ENCODE results near the gene TRIM62. TPM values are rescaled to one million over a fixed set of nuclear protein-coding genes. Genes with fewer than 3 reads are reported as not detected.

The TRIM62 gene
- total RNA-seq, 1 donor from 2014 or later = 12.7 TPM

- DNase-seq (ENCODE audit: low spot score) = no peak
- ATAC-seq = peak; percentile 69
- intact Hi-C loops (cut with DNase I) = no loop called here
These were observed 578 bp upstream of the TRIM62 start for GRCh38 chr1:33182401-33182841.

DNA sequence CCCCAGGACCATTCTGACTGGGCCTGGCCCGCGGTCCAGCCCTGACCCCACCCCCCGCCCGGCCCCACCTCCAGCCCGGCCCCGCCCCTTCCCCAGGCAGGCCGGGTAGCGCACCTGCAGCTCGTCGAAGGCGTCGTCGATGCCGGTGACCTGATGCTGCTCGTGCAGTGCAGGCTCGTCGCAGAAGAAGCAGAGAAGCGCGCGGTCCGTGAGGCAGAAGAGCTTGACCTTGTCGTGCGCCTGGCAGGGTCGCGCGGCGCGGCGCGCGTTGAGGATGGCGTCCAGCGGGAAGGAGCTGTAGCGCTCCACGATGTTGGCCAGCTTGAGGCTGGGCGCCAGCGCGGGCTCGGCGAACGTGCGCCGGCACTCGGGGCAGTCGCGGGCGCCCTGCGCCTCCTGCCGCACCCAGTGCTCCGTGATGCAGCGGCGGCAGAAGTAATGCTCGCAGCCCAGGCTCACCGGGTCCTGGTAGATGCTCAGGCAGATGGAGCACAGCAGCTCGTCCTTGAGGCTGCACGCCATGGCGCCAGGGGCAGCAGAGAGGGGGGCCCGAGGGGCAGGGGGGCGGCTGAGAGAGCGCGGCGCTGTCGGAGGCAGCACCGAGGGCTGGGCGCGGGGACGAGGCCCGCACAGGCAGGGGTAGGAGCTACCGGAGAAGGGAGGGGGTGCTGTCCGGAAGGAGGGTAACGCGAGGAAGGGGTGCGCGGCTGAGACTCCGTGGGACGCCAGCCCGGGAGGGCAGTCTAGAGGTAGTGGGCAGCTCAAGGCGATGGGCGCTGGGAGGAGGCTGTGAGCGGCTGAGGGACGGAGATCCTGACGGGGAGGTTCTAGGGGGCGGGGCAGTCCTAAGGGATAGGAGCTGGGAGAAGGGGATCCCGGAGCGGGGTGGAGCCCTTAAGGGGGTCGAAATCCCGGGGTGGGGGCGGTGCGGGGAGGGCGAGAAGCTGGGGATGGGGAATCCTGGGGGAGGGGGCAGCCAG is 642 bp downstream of the TRIM62 start:
- intact Hi-C loops (cut with DNase I) = no loop called here
- peak; percentile 82 for DNase-seq (ENCODE audit: low spot score)
- ATAC-seq = peak; percentile 11

- ATAC-seq = peak; percentile 87
- intact Hi-C loops (cut with DNase I) = no loop called here
These were observed 1.5 kb downstream of the TRIM62 start for GRCh38 chr1:33180226-33180910.

GRCh38 chr1:33178836-33179439 is 2.9 kb downstream of the TRIM62 start:
- ATAC-seq = no peak
- intact Hi-C loops (cut with DNase I) = no loop called here

More at GRCh38 chr1:33180226-33180910, 1.5 kb downstream of the TRIM62 start:
- peak; percentile 94 for DNase-seq (ENCODE audit: low spot score)

GRCh38 chr1:33177996-33178540 is 3.8 kb downstream of the TRIM62 start:
- intact Hi-C loops (cut with DNase I) = no loop called here
- no peak for DNase-seq (ENCODE audit: low spot score)
- ATAC-seq = no peak

More at GRCh38 chr1:33178836-33179439, 2.9 kb downstream of the TRIM62 start:
- DNase-seq (ENCODE audit: low spot score) = no peak

DNA sequence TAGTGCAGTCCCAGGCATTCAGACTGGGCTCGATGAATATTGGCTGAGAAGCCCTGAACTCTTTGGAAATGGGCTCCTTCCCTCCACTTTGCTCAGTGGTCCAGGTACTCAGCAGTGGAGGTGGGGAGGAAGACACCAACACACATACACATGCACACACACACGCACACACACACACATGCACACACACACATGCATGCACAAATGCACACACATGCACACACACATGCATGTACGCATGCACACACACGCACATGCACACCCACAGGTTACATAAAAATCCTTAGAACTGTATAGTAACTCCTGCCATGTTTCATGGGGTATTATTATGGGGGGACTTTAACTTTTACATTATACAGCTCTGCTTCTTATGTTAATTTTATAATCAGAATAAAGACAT is 5.0 kb downstream of the TRIM62 start:
- intact Hi-C loops (cut with DNase I) = no loop called here
- DNase-seq (ENCODE audit: low spot score) (no peak), ATAC-seq (no peak)

- ATAC-seq (peak; percentile 13), DNase-seq (ENCODE audit: low spot score) (no peak)
- intact Hi-C loops (cut with DNase I) = no loop called here
These were observed 5.4 kb downstream of the TRIM62 start for GRCh38 chr1:33176362-33176850.

- intact Hi-C loops (cut with DNase I) = no loop called here
- no peak for ATAC-seq
- no peak for DNase-seq (ENCODE audit: low spot score)
These were observed 6.0 kb downstream of the TRIM62 start for GRCh38 chr1:33175865-33176264.

- intact Hi-C loops (cut with DNase I) = no loop called here
- no peak for DNase-seq (ENCODE audit: low spot score)
- no peak for ATAC-seq
These were observed 8.8 kb downstream of the TRIM62 start for GRCh38 chr1:33173091-33173490.

DNA sequence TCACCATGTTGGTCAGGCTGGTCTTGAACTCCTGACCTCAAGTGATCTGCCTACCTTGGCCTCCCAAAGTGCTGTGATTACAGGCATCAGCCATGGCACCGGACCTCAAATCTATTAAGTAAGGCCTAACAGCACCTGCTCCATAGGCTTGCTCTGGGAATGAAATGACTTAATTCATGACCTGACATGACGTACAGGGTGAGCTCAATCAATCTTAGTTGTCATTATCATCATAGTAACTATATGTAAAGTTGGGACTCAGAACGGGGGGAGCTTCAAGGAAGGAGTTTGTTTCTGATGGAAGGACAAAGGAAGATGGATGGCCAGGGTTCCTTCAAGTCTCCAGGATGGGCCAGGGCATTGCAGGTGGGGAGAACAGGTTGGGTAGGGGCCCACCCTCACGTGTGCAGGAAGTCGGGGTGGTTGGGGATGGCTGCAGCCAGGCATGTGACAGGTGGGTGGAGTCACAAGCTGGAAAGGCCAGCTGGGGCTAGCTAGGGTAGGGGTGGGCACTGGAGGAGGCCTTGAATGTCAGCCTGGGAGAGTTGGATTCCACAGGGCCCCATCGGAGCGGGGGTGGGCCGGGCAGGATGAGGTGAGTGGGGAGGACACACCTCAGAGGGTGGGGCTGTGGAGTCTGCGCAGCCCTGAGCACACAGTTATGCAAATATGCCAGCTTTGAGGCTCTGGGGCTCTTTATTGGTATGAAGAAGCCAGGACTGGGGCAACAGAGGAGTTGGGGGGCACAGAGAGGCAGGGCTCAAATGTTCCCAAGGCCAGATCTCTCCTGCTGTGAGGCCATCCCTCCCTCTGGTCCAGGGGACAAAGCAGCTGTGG is 9.6 kb downstream of the TRIM62 start:
- intact Hi-C loops (cut with DNase I) = no loop called here
- ATAC-seq = no peak
- no peak for DNase-seq (ENCODE audit: low spot score)

DNA sequence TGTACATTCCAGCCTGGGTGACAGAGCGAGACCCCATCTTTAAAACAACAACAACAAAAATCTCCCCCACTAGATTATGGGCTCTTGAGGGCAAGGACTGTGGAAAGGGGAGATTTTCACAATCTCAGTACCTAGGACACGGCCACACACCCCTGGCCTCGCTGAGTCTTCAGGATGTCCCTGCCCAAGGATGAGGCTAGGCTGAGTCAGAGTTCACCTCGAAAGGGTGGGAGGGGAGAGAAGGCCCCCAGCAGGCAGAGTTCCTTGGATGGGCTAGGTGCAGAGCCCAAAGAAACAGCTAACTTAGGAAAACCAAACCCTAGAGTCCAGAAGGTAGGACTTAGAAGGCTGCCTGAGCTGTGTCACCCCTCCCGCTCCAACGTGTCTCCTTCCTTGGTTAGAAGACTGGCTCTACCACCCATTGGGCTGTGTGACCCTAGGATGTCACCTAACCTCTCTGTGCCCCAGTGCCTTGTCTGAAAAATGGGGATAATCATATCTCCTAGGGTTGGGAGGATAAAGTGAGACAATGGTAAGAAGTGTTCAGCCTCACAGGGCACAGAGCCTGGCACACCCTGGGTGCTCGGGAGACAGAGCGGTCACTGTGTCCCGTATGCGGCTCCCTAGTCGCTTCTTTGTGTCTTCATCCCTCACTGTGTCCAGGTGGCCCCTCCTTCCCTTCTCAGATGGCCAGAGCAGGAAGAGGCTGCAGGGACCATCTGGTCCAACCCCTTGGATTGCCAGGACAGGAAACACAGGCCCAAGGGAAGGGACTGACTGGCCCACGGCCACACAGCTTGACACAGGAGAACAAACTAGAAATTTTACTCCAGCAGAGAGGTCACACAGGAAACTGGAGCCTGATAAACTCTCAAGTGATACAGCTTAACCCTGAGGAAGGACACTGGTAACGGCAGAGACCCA is 11.2 kb downstream of the TRIM62 start:
- ATAC-seq = peak; percentile 82
- intact Hi-C loops (cut with DNase I) = no loop called here
- no peak for DNase-seq (ENCODE audit: low spot score)

DNA sequence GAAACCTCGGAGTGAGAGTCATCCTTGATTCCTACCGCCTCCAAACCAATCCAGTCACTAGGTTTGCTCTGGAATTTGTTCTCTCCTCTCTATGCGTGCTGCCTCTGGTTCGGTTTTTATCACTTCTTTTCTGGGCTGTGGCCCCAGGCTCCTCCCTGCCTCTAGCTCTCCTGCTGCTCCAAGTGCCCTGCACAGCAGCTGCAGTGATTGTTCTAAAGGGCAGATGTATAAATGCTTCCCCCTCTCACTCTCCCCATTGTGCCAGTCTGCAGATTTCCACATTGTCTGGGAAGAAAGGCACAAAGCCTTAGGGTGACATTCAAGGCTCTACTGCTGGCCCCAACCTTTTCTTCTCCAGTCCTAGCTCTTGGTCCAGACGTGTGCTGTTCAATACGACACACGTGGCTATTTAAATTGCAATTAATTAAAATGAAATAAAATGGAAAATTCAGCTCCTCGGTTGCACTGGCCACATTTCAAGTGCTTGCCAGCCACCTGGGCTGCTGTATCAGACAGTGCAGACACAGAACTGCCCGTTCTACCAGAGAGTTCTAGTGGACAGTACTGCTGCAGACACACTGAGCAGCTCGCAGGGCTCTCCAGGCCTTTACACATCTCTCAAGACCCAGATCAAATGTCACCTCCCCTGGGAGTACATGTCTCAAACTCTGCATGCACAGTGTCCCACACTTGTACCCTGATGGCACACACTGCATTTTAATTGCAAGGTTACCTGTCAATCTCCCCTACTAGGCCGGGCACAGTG is 12.4 kb downstream of the TRIM62 start:
- ATAC-seq = peak; percentile 13
- DNase-seq (ENCODE audit: low spot score) = no peak
- intact Hi-C loops (cut with DNase I) = no loop called here

DNA sequence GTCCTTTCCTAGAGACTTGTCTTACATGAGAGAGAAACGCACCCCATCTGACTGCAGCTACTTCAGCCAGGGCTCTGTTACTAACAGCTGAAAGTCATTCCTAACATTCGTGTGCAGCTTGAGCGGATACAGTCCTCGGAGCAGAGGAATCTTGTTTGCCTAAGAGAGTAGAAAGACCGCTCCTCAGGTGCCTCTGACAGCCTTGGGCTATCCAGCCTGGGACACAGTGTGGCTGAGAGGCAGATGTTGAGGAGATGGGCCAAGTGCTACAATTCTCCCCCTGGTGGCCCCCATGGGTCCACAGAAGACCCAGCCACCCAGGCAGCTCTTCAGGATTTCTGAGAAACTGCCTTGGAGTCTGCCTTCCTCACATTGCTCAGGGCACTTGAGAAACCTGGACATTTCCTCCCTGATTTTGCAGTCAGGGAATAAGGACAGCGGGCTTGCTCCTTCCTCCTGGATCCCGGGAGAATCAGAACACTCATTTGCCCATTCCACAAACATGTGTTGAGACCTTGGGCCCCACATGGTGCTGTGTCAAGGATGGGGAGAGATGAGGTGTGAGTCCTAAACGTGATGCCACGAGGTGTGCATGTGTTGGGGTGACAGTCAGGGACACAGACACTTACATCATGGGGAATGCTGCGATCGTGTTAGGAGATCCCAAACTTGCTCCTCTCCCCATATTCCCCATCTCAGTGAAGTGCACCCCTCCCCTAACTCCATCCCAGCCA is 13.1 kb downstream of the TRIM62 start:
- intact Hi-C loops (cut with DNase I) = no loop called here
- ATAC-seq (peak; percentile 37), DNase-seq (ENCODE audit: low spot score) (no peak)

- ATAC-seq (no peak), DNase-seq (ENCODE audit: low spot score) (no peak)
- intact Hi-C loops (cut with DNase I) = no loop called here
These were observed 14.0 kb downstream of the TRIM62 start for GRCh38 chr1:33167650-33168447.

DNA sequence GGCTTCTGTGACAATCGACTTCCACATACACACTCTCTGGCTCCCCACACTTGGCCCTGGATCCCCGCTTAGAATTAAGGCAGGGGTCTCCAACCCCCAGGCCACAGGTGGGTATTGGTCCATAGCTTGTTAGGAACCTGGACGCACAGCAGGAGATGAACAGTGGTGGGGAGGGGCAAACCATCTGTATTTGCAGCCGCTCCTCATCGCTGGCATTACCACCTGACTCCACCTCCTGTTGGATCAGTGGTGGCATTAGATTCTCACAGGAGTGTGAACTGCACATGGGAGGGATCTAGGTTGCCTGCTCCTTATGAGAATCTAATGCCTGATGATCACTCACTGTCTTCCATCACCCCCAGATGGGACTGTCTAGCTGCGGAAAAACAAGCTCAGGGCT is 16.0 kb downstream of the TRIM62 start:
- ATAC-seq (no peak), DNase-seq (ENCODE audit: low spot score) (no peak)
- intact Hi-C loops (cut with DNase I) = no loop called here

Data from sciatic nerve (tissue), 2 donors.